GM10266 (cell line): ENCODE results near the gene KCNN2.
A peak's percentile ranks its signal among the peaks of the same experiment; 100 is the strongest.

Source experiments
- DNase-seq: peaks from one replicate; pipeline ENCODE4 v3.0.0; 2012; ENCODE audit errors: extremely low spot score
- TF ChIP-seq, protein P1 (sequence below): IDR thresholded peaks from 2 replicates; pipeline ENCODE4 v1.5.1; 2012; ENCODE audit warnings: mild to moderate bottlenecking, low read depth; ENCODE audit not compliant: control insufficient read depth, insufficient read depth; ENCODE audit errors: missing control alignments

Gene KCNN2

GRCh38 chr5:114361724-114362196 is at the start of gene KCNN2:
KCNN2 (plus strand) TSS chr5:114362070; CDS start chr5:114362140, 70 bp downstream.
- TF ChIP-seq, protein P1, sequence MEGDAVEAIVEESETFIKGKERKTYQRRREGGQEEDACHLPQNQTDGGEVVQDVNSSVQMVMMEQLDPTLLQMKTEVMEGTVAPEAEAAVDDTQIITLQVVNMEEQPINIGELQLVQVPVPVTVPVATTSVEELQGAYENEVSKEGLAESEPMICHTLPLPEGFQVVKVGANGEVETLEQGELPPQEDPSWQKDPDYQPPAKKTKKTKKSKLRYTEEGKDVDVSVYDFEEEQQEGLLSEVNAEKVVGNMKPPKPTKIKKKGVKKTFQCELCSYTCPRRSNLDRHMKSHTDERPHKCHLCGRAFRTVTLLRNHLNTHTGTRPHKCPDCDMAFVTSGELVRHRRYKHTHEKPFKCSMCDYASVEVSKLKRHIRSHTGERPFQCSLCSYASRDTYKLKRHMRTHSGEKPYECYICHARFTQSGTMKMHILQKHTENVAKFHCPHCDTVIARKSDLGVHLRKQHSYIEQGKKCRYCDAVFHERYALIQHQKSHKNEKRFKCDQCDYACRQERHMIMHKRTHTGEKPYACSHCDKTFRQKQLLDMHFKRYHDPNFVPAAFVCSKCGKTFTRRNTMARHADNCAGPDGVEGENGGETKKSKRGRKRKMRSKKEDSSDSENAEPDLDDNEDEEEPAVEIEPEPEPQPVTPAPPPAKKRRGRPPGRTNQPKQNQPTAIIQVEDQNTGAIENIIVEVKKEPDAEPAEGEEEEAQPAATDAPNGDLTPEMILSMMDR, result no peak

DNA sequence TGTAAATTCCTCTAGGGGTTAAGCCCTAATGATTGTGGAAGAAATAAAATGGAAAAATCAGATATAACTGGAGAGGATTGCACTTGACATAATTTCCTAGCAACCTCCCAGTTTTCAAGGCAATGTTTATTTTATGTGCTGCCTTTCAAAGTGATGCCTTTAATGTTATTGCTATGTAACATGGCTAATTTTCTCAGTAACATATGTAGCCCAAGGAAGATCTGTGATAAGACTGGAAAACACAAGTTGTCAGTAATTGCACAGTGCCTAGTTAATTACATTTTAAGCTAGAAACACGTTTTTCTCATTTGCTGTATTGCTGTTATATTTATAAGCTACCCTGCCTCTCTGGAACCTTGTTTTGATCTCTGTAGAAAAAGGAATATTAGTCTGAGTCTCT is 49.2 kb upstream of the KCNN2 start:
- TF ChIP-seq, protein P1, result no peak
- no peak for DNase-seq

More at GRCh38 chr5:114361724-114362196, at the start of gene KCNN2:
- peak; percentile 67 for DNase-seq

DNA sequence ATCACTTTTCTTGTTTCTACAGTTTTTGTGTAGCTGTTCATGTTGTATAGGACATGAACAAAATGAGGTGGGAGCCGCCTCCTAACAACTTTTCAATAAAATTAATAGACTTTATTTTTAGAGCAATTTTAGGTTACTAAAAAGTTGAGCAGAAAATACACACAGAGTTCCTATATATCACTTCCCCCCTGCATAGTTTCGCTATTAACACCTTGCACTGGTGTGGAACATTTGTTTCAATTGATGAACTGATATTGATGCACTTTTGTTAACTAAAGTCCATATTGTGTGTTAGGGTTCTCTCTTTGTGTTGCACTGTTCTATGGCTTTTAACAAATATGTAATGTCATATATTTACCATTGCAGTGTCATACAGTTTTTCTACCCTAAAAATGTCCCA is 47.8 kb upstream of the KCNN2 start:
- TF ChIP-seq, protein P1, result no peak
- DNase-seq, result no peak

DNA sequence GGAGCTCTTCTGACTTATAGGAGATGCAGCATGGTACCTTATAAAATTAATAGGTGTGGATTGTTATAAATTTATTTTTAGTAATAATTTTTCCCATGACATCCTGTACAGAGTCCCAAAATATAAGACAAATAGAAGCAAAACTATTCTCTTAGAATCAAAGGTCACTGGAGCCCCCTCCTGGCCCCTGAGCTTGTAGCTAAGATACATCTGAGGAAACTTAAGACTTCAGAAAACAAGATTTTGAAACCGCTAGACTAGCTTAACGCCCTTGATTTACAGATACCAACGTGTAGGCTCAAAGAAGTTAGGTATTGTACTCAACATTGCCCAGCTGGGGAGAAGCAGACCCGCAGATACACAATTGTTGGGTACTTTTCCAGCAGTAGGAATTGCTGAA is 45.7 kb upstream of the KCNN2 start:
- no peak for DNase-seq
- TF ChIP-seq, protein P1, result no peak

- TF ChIP-seq, protein P1, result no peak
- no peak for DNase-seq
Observed at GRCh38 chr5:114317751-114318150, 44.1 kb upstream of the KCNN2 start.

DNA sequence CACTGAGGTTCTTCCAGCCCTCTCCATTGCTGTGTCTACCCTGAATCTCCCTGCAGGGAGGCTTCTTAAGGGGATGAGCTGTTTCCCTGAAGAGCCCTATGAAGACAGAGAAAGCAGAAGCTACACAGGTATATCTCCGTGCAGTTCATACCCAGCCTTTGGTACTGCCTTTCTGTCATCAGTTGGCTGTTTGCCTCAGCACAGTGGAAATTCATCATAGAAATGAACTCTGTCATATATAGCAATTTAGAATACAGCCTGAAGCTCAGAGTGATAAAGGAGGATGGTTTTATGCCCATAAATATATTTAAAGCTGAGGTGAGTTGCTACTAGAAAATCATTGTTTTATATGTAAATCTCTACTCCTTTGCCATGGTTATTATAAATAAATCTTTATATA is 42.6 kb upstream of the KCNN2 start:
- no peak for DNase-seq
- TF ChIP-seq, protein P1, result no peak

DNA sequence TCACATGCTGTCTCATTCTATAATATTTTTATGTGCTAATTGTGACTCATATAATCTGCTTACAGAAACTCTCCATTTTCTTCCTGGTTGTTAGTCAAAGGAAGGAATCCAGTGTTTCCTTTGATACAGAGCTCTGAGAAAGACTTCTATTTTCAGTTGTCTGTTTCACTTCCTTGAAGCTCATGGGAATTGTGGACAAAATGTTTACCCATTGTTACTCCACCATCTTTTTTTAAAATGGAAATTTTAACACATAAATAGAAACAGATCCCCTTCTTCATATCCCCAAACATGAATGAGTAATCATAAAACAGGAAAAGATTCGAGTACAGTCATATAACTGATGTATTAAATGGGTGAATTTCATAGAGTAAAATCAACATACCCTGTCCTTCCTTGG is 42.0 kb upstream of the KCNN2 start:
- DNase-seq, result no peak
- TF ChIP-seq, protein P1, result no peak
